GM19455 (cell line): ENCODE data around the gene TTC27.
"Not testable (repeated sequence)": the region's sequence is repeated elsewhere in the genome, so short reads cannot be mapped to it uniquely, and the experiment has no call there.

Source experiments
- ATAC-seq: cut with Tn5 transposase; IDR thresholded peaks from one replicate; pipeline ENCODE4 v1.9.1; 2021; ENCODE audit not compliant: unreplicated experiment

TTC27 gene

DNA sequence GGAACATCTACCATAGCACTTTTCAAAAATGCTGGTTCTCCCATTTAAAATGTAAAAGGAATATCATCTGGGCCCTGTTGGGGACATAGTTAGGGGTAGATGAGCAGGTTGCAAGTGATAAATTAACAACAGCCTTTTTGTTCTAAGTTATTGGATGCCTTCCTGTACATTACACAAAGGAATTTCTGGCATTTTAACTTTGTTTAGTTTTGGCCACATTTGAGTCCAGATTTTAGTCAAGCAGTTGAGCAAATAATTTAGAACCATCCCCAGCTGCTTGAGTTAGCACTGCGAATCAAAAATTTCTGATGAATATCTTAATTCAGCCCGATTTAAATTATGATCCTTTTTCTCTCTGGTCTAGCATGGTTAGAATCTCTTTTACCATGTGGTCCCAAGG is 124.4 kb downstream of the TTC27 start:
- no peak for ATAC-seq

DNA sequence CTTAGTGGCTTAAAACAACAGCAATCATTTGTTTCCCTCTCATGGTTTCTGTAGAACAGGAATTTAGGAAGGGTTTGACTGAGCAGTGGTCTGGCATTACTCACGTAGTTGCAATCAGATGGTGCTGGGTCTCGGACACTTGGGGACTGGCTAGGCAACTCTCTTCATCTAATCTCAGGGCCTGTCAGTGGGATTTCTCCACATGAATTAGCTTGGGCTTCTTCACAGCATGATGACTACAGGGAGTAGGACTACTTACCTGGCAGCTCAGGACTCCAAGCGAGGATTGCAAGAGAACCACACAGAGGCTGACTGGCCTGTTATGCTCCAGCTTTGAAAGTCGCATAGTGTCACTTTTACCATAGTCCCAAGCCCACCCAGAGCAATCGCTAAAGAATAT is 125.1 kb downstream of the TTC27 start:
- no peak for ATAC-seq

DNA sequence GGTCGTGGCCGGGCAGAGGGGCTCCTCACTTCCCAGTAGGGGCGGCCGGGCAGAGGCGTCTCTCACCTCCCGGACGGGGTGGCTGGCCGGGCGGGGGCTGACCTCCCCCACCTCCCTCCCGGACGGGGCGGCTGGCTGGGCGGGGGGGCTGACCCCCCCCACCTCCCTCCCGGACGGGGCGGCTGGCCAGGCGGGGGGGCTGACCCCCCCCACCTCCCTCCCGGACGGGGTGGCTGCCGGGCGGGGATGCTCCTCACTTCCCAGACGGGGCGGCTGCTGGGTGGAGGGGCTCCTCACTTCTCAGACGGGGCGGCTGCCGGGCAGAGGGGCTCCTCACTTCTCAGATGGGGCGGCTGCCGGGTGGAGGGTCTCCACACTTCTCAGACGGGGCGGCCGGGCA is 126.8 kb downstream of the TTC27 start:
- not testable (repeated sequence) for ATAC-seq

DNA sequence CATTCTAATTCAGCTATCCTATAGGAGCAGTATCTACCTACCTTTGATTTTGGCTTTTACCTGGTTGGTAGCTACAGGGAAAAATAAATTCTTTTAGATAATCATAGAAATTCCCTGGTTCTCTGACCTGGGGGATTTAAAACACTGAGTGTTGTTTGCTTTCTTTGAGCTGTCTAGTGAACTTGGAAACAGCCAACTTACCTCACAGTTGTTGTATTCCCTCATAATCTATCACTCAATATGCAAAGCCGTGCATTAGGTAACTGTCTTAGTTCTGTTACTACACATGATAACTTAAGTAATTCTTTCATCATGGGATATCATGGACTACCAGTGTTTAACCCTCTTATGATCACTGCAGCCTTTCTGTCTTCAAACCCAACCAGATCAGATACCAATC is 127.8 kb downstream of the TTC27 start:
- no peak for ATAC-seq

DNA sequence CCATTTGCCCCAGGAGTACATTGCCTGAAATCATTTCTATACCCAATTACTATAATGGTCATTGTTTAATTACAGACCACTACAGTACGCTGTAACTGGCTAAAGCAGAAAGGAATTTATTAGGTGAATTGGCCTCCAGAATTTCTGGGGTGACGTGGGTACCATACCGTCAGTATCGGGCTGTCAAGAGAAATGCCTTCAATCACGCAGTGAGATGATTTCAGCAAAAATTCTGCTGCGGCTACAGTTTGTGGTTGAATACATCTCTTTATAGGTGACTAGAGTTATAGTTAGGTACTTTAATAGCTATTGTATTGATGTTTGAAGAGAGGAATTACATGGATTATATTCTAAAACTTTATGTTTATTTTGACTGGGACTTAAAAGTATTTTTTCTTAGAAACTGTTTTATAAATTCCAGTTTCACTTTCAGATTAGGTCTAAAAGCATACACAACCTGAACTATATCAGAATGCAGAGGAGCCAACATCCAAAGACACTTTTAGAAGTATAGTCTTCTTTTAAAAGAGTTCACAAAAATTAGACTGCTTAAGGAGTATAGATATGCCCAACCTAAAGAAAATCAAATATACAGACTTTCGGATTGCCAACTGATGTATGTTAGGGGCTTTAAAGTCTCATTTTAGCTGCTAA is 128.4 kb downstream of the TTC27 start:
- no peak for ATAC-seq

DNA sequence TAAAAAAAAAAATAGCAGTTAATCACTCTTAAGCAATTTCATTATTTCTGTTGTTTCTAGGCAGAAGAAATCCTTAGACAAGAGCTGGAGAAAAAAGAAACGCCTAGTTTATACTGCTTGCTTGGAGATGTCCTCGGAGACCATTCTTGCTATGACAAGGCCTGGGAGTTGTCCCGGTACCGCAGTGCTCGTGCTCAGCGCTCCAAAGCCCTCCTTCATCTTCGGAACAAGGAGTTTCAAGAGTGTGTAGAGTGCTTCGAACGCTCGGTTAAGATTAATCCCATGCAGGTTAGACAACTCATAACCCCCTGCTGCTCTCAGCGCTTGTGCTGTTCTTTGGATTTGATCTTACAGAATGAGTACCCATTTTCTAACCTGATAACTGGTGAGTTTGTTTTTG is 130.4 kb downstream of the TTC27 start:
- ATAC-seq, result no peak

DNA sequence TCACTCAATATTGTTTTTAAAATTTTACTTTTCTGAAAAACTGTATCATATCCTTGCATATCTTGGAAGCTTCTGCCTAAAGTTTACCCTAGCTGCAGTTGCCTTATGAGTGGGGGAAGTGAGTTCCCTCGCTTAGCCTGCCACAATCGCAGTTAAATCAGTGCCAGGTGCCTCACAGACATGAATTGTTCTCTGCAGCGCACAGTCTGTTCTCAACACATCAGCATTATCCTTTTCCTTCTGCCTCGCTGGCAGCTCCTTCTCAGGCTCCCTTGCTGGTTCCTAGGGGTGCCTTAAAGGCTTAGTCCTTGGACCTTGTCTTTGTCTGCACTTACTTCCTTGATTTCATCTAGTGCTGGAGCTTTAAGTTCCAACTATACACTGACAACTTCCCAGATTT is 132.8 kb downstream of the TTC27 start:
- no peak for ATAC-seq

DNA sequence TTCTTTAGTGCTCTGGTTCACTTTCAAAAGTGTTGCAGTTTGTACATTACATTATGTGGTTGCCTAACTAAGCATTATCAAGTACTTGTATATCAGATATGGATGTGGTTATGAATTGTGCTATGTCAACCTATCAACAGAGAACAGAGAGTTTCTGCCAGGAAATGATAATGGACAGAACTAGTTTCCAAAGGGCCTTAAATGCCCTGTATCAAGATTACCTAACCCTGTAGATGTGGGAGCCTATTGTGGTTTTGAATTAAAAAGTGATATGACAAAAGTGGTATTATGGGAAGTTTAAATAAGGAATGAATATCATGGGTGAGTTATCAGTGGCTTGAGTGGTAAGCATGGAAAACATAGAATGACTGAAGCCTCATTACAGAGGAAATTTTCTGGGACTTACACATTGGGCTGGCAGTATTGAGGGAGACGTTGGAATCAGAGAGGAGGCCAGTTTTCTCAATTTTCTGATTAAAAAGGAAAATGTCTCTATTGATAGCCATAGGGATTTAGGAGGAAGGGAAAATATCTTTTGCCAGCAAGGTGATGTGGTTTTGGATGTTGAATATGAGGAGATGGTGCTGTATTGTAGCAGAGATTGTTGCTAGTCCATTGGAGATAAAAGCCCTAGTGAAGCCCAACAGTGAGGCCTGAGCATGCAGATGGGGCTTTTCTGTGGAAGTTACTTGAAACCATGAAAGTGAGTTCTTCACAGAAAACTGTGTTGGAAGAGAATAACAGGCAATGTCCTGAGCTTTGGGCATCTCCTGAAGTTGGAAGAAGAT is 140.7 kb downstream of the TTC27 start:
- no peak for ATAC-seq

DNA sequence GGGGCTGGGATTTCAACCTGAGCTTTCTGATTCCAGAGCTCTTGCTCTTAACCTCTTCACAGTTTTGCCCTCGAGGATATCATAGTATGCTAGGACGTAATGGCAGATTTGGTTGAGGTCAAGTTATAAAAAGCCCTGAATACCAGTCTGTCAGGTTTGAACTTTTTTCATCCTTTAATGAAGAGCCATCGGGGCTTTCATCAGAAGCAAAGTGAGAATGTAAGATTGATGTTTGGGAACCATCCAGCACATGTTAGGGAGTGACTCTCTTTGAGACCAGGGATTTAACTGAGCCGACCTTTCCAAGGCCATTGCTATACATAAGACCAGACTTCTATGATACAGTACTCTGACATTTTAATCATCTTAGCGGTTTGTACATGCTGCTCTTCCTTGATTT is 142.5 kb downstream of the TTC27 start:
- ATAC-seq, result no peak

DNA sequence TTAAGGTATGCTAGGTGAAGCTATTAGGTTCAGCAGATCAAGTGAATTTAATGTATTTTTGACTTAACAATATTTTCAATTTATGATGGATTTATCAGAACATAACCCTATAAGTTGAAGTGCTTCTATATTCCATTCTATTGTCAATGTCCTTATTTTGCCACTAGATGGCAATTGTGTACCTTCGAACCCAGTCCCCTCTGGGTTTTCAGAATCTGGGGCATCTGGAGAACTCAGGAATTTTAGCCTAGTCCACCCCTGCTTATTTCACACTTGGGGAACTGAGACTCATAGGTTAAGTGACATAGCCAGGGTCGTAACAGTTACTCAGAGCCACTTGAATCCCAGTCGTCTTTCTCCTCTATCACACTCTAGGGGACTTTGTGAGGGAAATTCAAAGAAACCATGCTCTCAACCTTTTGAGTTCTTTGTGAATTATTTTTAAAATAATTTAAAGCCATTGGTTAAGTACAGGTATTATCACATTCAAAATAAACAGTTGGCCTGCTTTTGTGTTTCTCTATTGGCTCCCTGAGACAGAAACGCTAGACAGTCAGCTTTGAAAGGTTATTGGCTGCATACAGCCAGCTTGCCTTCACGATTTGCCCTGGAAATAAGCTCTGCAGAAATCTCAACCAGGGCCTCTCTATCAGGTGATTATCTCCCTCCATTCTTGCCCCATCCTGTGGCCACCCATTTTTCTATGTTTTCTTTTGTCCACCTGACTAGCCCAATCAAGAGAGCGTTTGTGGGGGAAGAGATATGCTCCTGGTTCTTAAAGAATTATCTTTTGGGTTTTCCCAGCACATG is 145.0 kb downstream of the TTC27 start:
- no peak for ATAC-seq

DNA sequence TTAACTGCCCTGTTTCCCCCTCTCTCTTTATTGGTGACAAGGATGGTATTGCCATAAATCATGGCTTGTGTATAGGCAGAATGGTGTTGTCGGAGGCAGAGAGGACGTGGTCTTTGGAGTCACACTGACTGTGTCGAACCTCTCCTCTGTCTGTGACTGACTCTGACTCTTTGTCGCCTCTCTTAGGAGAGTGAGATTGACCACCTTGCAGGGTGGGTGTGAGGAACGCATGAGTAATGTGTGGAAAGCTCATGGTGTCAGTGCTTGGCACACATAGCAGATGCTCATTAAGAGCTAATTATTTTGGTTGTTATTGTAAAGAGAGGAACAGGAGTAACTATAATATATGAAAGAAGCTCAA is 145.6 kb downstream of the TTC27 start:
- ATAC-seq, result no peak

DNA sequence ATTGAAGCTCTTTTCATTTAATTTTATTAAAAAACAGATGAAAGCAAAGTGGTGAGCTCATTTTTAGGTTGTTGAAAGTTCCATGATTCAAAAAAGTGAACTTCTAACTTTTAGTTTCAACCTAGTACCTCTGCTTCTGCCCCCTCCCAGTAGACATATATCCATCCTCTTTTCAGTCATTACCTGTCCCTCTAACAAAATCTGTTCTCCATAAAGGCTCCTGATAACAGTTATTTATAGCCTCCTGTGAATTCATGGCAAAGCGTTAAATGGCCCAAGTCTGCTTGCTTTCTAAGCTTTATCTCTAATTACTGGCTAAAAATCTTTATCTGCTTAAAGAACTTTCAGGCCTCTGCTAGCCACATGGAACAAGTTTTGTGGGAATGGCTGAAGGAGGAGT is 148.1 kb downstream of the TTC27 start:
- no peak for ATAC-seq

DNA sequence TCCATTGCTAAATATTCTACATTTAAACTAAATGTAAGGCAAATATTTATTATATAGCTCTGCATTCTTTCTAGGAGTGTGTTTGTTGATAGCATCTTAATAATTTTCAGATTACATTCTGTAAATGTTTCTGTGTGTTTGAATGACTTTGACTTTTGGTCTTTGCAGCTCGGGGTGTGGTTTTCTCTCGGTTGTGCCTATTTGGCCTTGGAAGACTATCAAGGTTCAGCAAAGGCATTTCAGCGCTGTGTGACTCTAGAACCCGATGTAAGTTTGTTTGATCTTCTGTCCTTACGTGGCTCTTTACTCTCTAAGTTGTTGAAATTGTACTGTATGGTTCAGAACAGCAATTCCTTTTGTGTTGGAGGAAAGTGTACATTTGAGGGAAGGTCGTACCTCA is 149.9 kb downstream of the TTC27 start:
- ATAC-seq, result no peak

DNA sequence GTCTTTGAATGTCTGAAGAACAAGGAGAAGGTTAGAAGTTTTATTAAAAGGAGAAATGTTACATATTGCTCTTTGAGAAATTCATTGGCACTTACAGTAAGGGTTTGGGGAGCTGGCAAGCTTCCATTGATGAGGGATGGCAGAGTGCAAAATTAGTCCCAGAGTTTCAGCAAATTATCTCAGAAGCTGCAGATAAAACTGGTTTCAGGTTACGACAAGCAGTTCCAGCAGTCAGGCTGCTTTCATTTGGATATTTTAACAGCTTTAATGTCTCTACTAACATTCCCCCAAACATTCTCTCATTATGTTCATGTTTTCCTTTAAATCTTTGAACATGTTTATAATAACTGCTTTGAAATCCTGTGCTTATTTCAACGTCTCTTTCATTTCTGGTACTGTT is 153.1 kb downstream of the TTC27 start:
- no peak for ATAC-seq

DNA sequence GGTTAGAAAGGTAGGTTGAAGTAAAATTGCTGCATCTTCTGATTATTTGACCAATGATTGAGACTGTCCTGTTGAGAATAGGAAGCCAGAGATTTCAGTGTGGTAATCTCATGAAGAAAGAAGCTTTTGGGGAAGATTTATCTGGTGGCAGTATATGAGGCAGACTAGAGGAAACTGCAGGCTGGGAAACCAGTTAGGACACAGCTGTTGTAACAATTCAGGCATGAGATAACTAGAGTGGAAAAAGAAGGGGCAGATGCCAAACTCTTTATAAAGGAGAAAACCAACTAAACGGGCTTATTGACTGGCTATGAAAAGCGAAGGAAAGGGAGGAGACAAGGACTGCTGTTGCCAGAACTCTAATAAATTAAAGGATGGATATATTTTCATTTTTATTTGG is 155.6 kb downstream of the TTC27 start:
- no peak for ATAC-seq

DNA sequence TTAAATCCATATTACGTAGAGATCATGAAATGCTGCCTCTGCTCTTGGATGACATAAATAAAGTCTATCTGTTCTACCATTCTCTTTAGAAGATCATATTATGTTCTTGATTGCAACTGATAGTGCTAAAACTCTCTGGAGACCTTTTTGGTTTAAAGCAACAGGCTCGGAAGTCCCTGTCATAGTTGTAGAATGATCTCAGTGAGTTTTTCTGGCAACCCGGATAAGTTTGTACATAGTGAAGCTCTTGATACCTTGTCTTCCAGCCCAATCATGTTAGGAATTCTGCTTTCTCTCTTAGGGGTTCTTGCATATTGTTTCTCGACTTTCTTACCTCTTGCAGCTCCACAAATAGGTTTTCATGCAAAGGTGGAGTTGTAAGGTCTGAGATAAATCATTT is 156.1 kb downstream of the TTC27 start:
- no peak for ATAC-seq

DNA sequence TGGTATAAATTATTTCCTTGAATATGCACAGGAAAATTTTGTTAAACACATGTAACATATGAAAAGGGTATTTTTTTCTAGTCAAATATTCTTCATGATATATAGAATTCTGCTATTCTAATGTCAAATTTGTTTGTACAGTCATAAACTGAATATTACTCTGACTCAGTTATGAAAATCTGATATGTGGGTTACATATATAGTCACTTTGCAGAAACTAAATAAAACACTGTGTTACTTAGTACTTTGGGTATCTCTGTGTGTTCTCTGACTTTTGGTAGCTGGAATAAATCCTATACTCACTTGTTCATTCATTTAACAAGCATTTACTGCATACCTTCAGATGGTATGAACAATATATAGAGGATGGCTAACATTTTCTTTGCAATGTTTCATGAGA is 159.4 kb downstream of the TTC27 start:
- ATAC-seq, result no peak

DNA sequence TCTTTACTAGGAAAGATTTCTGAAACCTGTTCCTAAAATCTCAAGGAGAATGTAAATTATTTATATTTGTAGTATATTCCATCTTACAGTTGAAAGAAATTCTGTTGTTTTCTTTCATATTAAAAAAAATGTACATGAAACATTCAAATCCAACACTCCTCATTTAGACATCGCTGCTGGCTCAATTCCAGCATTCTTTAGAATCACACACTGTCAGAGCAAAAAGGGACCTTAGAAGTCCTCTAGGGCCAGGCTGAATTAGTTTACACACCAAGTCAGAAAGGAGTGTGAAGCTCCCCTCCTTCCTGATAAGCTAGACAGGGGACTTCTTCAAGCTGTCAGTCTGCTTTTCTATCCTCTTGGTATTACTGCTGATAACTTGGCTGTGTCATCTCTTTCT is 160.3 kb downstream of the TTC27 start:
- no peak for ATAC-seq

DNA sequence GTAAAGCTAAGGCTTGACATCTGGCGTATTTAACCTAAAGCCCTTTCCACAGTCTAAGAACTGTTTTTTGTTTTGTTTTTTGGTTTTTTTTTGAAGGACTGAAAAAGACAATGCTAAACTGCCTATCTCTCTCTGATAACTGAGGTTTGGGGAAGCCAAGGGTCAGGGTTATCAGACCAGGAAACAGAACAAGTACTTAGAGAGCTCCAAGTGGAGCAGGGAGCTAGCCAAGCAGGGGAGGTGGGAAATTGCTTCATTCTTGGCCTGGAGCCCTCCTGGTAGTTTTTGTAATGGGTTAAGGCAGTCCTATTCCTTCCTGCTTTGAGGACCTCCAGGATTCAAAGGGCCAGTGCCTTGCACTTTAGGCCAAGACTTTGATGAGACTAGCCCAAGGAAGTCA is 164.6 kb downstream of the TTC27 start:
- ATAC-seq, result no peak

DNA sequence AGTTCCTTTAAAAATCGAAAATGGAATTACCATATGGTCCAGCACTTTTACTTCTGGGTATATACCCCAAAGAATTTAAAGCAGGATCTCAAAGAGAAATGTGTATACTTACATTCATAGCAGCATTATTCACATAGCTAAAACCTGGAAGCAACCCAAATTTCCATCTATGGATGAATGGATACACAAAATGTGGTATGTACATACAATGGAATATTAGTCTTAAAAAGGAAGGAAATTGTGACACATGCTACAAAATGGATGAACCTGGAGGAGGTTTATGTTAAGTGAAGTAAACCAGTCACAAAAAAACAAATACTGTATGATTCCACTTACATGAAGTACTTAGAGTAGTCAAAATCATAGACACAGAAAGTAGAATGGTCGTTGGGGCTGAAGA is 171.0 kb downstream of the TTC27 start:
- no peak for ATAC-seq

DNA sequence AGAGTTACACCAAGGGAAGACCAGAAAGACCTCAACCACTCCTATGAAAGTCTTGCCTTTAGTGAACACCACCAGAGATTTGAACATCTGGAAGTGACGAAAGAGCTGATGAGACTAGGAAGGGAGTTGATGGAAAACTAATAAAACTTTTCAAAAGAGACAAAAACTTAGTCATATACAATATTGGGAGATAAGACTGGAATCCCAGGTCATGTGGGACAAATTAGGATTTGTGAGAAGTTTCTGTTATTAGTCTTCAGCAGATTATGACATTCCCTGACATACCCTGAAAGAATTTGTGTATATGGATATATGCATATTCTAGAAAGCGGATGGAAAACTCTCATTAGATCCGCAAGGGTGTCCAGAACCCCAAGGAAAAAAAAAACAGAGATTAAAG is 173.9 kb downstream of the TTC27 start:
- no peak for ATAC-seq

DNA sequence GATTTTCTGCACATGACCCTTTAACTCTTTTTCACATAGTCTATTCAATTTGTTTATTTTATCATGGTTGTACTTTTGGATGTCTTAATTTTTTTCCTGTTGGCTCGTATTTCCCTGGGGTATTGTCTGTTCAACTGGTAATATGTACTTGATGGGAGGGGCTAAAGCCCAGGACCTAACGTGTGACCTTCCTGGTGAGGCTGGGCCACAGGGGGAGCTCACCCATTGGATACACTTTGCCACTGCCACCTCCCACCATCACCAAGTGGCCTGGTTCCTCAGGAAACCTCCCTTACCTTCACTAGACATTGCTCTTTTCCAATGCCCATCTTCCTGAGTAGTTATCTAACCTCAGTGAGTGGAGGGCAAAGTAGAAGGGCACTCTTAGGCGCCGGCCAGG is 175.0 kb downstream of the TTC27 start:
- no peak for ATAC-seq
